Measurements from ENCODE around the gene NINJ2. TPM values are rescaled to one million over a fixed set of nuclear protein-coding genes. Genes with fewer than 3 reads are reported as not detected.

NINJ2 gene
- polyA plus RNA-seq, 1 donor from 2014 or later, result not detected

DNA sequence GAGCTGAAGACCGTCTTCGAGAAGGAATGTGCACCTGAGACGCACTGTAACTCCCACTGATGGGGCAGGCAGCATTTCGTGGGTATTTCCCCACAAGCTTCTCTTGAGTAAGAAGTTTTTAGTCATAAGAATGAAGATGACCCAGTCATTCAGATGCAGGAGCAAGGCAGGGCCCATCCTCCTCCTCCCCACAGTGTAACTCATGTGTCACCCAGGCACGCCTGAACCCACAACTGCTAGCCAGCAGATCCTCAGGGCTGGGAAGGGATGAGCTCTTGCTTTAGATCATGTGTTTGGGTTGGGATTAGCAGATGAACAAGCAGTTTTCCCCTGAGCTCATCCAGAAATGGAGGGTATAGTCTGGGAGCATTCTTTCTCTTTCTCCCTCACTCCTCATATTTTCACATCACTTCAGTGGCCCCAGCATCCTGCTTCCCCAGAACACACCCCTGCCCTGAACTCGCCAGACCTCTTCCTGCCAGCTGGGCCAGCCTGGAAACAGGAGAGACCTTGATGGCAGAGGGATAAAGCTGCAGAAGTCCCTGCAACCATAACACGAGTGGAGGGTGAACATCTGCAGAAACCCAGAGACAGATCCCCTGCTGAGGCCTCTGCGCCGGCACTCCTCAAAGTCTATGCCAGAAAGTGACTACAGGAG, 130.2 kb downstream of the NINJ2 start:
- Histone ChIP-seq H3K27ac (ENCODE audit: low read length) (no peak overlapping the region), H3K9me2 (ENCODE audit: insufficient read depth, low read length) (no peaks in the 10 kb centered on the region), H3K9ac (ENCODE audit: low read length) (no peak overlapping the region), H3F3A (ENCODE audit: insufficient read depth, low read length, poor library complexity, severe bottlenecking) (no peaks in the 10 kb centered on the region), H3K79me2 (replicated peaks; ENCODE audit: insufficient read depth, low read length) (no peaks in the 10 kb centered on the region), H4K20me1 (ENCODE audit: insufficient read depth) (no peaks in the 10 kb centered on the region), H3K4me2 (ENCODE audit: low read length) (no peak overlapping the region), H3K9me3 (ENCODE audit: low read length) (peaks cover 12% of the 10 kb centered on the region), H3K27me3 (ENCODE audit: insufficient read depth, low read depth, low read length) (no peaks in the 10 kb centered on the region), H2AFZ (ENCODE audit: low read depth, low read length) (no peak overlapping the region), H3K4me3 (ENCODE audit: low read length) (no peak overlapping the region), H3K36me3 (ENCODE audit: insufficient read depth, low read length) (no peaks in the 10 kb centered on the region)
- TF ChIP-seq EZH2 (IDR thresholded peaks at IDR 0.05; ENCODE audit: borderline replicate concordance, insufficient read depth, low read length, poor library complexity, severe bottlenecking) (no peak), EP300 (conservative IDR thresholded peaks at IDR 0.05; ENCODE audit: poor library complexity, severe bottlenecking) (no peak), TAF1 (IDR thresholded peaks at IDR 0.05; ENCODE audit: low read depth) (no peak), SMC3 (conservative IDR thresholded peaks at IDR 0.05; ENCODE audit: poor library complexity) (no peak)
- TF ChIP-seq, protein P1, sequence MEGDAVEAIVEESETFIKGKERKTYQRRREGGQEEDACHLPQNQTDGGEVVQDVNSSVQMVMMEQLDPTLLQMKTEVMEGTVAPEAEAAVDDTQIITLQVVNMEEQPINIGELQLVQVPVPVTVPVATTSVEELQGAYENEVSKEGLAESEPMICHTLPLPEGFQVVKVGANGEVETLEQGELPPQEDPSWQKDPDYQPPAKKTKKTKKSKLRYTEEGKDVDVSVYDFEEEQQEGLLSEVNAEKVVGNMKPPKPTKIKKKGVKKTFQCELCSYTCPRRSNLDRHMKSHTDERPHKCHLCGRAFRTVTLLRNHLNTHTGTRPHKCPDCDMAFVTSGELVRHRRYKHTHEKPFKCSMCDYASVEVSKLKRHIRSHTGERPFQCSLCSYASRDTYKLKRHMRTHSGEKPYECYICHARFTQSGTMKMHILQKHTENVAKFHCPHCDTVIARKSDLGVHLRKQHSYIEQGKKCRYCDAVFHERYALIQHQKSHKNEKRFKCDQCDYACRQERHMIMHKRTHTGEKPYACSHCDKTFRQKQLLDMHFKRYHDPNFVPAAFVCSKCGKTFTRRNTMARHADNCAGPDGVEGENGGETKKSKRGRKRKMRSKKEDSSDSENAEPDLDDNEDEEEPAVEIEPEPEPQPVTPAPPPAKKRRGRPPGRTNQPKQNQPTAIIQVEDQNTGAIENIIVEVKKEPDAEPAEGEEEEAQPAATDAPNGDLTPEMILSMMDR (IDR thresholded peaks at IDR 0.05; ENCODE audit: poor library complexity, severe bottlenecking), result no peak
- TF ChIP-seq, protein P2, sequence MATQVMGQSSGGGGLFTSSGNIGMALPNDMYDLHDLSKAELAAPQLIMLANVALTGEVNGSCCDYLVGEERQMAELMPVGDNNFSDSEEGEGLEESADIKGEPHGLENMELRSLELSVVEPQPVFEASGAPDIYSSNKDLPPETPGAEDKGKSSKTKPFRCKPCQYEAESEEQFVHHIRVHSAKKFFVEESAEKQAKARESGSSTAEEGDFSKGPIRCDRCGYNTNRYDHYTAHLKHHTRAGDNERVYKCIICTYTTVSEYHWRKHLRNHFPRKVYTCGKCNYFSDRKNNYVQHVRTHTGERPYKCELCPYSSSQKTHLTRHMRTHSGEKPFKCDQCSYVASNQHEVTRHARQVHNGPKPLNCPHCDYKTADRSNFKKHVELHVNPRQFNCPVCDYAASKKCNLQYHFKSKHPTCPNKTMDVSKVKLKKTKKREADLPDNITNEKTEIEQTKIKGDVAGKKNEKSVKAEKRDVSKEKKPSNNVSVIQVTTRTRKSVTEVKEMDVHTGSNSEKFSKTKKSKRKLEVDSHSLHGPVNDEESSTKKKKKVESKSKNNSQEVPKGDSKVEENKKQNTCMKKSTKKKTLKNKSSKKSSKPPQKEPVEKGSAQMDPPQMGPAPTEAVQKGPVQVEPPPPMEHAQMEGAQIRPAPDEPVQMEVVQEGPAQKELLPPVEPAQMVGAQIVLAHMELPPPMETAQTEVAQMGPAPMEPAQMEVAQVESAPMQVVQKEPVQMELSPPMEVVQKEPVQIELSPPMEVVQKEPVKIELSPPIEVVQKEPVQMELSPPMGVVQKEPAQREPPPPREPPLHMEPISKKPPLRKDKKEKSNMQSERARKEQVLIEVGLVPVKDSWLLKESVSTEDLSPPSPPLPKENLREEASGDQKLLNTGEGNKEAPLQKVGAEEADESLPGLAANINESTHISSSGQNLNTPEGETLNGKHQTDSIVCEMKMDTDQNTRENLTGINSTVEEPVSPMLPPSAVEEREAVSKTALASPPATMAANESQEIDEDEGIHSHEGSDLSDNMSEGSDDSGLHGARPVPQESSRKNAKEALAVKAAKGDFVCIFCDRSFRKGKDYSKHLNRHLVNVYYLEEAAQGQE (IDR thresholded peaks at IDR 0.05; ENCODE audit: borderline replicate concordance), result no peak

DNA sequence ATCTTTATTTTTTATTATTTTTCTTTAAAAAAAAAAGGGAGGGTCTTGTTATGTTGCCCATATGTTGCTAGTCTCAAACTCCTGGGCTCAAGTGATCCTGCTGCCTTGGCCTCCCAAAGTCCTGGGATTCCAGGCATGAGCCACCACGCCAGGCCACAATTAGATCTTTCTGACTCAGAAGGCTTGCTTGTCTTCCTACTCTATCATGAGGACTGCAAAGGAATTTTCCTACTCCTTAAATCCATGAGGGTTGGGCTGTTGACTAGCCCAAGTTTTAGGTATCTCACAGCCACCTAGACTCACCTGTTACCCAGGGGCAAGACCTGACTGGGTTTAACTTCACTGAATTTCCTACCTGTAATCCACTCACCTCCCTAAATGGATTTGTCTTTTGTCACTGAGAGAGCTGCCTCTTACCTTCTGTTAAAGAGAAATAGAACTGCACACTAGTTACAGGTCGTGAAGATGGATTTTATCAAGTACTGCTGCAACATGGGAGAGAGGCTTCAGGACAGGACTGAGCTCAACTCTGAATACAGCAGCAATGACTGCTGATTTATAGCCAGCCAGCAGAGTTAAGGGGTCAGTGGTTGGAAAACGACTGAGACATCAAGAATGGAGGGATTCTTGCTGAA, 131.2 kb downstream of the NINJ2 start:
- no peaks in the 10 kb centered on the region for H3F3A ChIP-seq (ENCODE audit: insufficient read depth, low read length, poor library complexity, severe bottlenecking)
- TF ChIP-seq POLR2AphosphoS5 (IDR thresholded peaks at IDR 0.05) (no peak), EZH2 (IDR thresholded peaks at IDR 0.05; ENCODE audit: borderline replicate concordance, insufficient read depth, low read length, poor library complexity, severe bottlenecking) (no peak), EP300 (conservative IDR thresholded peaks at IDR 0.05; ENCODE audit: poor library complexity, severe bottlenecking) (no peak), TAF1 (IDR thresholded peaks at IDR 0.05; ENCODE audit: low read depth) (no peak), SMC3 (conservative IDR thresholded peaks at IDR 0.05; ENCODE audit: poor library complexity) (no peak), MXI1 (conservative IDR thresholded peaks at IDR 0.05; ENCODE audit: poor library complexity, severe bottlenecking) (no peak), RAD21 (conservative IDR thresholded peaks at IDR 0.05) (no peak)
- TF ChIP-seq, protein P2 (IDR thresholded peaks at IDR 0.05; ENCODE audit: borderline replicate concordance), result no peak
- TF ChIP-seq, protein P1 (IDR thresholded peaks at IDR 0.05; ENCODE audit: poor library complexity, severe bottlenecking), result no peak
- H3K27ac ChIP-seq (ENCODE audit: low read length), result no peak overlapping the region
- no peak overlapping the region for H3K9ac ChIP-seq (ENCODE audit: low read length)
- H3K4me2 ChIP-seq (ENCODE audit: low read length), result no peak overlapping the region
- H3K9me3 ChIP-seq (ENCODE audit: low read length), result peaks cover 12% of the 10 kb centered on the region
- H3K27me3 ChIP-seq (ENCODE audit: insufficient read depth, low read depth, low read length), result no peaks in the 10 kb centered on the region
- H2AFZ ChIP-seq (ENCODE audit: low read depth, low read length), result no peak overlapping the region
- H3K36me3 ChIP-seq (ENCODE audit: insufficient read depth, low read length), result no peaks in the 10 kb centered on the region
- H3K79me2 ChIP-seq (replicated peaks; ENCODE audit: insufficient read depth, low read length), result no peaks in the 10 kb centered on the region
- no peaks in the 10 kb centered on the region for H3K9me2 ChIP-seq (ENCODE audit: insufficient read depth, low read length)
- no peaks in the 10 kb centered on the region for H4K20me1 ChIP-seq (ENCODE audit: insufficient read depth)
- no peak overlapping the region for H3K4me3 ChIP-seq (ENCODE audit: low read length)
